DND-41 (cell line): ENCODE results near the gene RABGGTA.

Experiments
- ATAC-seq: fragments of 200-7000 bp; cut with Tn5 transposase; 3 replicates; pipeline ENCODE4 v1.9.1; 2021; ENCODE audit warnings: low read depth; ENCODE audit not compliant: insufficient read depth
- DNase-seq: peaks from one replicate; pipeline ENCODE4 v3.0.0-alpha.2; 2020
- H2AFZ ChIP-seq: 2 replicates; pipeline ENCODE4 v1.6.0; 2012; ENCODE audit warnings: low read depth, low read length
- H3K27ac ChIP-seq: 2 replicates; pipeline ENCODE4 v1.5.1; 2012; ENCODE audit warnings: low read length, inconsistent platforms
- H3K27me3 ChIP-seq: fragments of 200-600 bp; sonication (generic); 2 replicates; pipeline ENCODE4 v1.6.0; 2012; ENCODE audit warnings: low read length, mild to moderate bottlenecking, inconsistent platforms; ENCODE audit not compliant: insufficient read depth, poor library complexity
- H3K36me3 ChIP-seq: 2 replicates; pipeline ENCODE4 v1.5.1; 2012; ENCODE audit warnings: low read length, inconsistent platforms; ENCODE audit not compliant: insufficient read depth
- H3K4me1 ChIP-seq: 2 replicates; pipeline ENCODE4 v1.5.1; 2012; ENCODE audit warnings: mild to moderate bottlenecking, low read length; ENCODE audit not compliant: insufficient read depth
- H3K4me2 ChIP-seq: 2 replicates; pipeline ENCODE4 v1.6.0; 2012; ENCODE audit warnings: mild to moderate bottlenecking, moderate library complexity, low read length, inconsistent platforms; ENCODE audit not compliant: insufficient read depth
- H3K4me3 ChIP-seq, 2 experiments: fragments of 200-600 bp in 1 of 2; shearing (Covaris generic) in 1 of 2; 2 replicates each; pipeline ENCODE4 v1.5.1; 2012 to 2016; ENCODE audit warnings: inconsistent platforms in 2 of 2, low read length in 2 of 2, mild to moderate bottlenecking in 2 of 2, low read depth in 1 of 2, moderate library complexity in 1 of 2
- H3K79me2 ChIP-seq: 2 replicates; pipeline ENCODE4 v1.6.0; 2012; ENCODE audit warnings: low read length, inconsistent platforms; ENCODE audit not compliant: insufficient read depth
- H3K9ac ChIP-seq: 2 replicates; pipeline ENCODE4 v1.6.0; 2012; ENCODE audit warnings: low read depth, mild to moderate bottlenecking, inconsistent platforms, low read length, moderate library complexity
- H3K9me3 ChIP-seq: 2 replicates; pipeline ENCODE4 v1.5.1; 2012; ENCODE audit warnings: low read length, moderate library complexity, mild to moderate bottlenecking, inconsistent platforms; ENCODE audit not compliant: insufficient read depth, severe bottlenecking
- H4K20me1 ChIP-seq: 2 replicates; pipeline ENCODE4 v1.6.0; 2012; ENCODE audit warnings: low read length; ENCODE audit not compliant: insufficient read depth
- CTCF ChIP-seq: IDR thresholded peaks from 2 replicates; pipeline ENCODE4 v1.5.1; 2012; ENCODE audit warnings: borderline replicate concordance, low read length, moderate library complexity, mild to moderate bottlenecking; ENCODE audit not compliant: poor library complexity, severe bottlenecking; ENCODE audit errors: extremely low read depth
- EZH2 ChIP-seq: IDR thresholded peaks from 3 replicates; pipeline ENCODE4 v1.6.1; 2012; ENCODE audit warnings: borderline replicate concordance, low read depth, mild to moderate bottlenecking, moderate library complexity, low read length, inconsistent platforms; ENCODE audit not compliant: severe bottlenecking

Gene RABGGTA

GRCh38 chr14:24304019-24304387, 32.6 kb upstream of the RABGGTA start:
- no peaks in the 10 kb centered on the region for H3K9me3 ChIP-seq
- DNase-seq (no peak), ATAC-seq (no peak)
- no peak overlapping the region for H3K4me3 ChIP-seq
- peaks cover 80% of the 10 kb centered on the region for H3K36me3 ChIP-seq
- no peak overlapping the region for H3K9ac ChIP-seq
- peaks cover 10% of the 10 kb centered on the region; the same call in 1 of the 2 replicates for H4K20me1 ChIP-seq
- H2AFZ ChIP-seq = no peak overlapping the region
- no peak overlapping the region for H3K27ac ChIP-seq
- H3K4me2 ChIP-seq = no peak overlapping the region
- H3K4me1 ChIP-seq = peaks cover 27% of the 10 kb centered on the region
- H3K79me2 ChIP-seq = peaks cover 31% of the 10 kb centered on the region
- H3K27me3 ChIP-seq = no peaks in the 10 kb centered on the region
- no peak for TF ChIP-seq EZH2
- TF ChIP-seq CTCF = no peak

- no peaks in the 10 kb centered on the region for H3K9me3 ChIP-seq
- peak overlapping the region; percentile 94 for H3K4me2 ChIP-seq
- ATAC-seq (no peak), DNase-seq (no peak)
- TF ChIP-seq EZH2 = no peak
- no peak for TF ChIP-seq CTCF
- H3K27me3 ChIP-seq = no peaks in the 10 kb centered on the region
- H4K20me1 ChIP-seq = peaks cover 5% of the 10 kb centered on the region; the same call in 1 of the 2 replicates
- H3K27ac ChIP-seq = peak overlapping the region; percentile 79
- peak overlapping the region; percentile 50 to 95; a peak in 3 of 4 replicates for H3K4me3 ChIP-seq
- peaks cover 58% of the 10 kb centered on the region for H3K36me3 ChIP-seq
- H3K4me1 ChIP-seq = peaks cover 51% of the 10 kb centered on the region
- peaks cover 31% of the 10 kb centered on the region for H3K79me2 ChIP-seq
- peak overlapping the region; percentile 73 for H3K9ac ChIP-seq
- peak overlapping the region; percentile 97 for H2AFZ ChIP-seq
Observed at GRCh38 chr14:24300326-24300980, 29.1 kb upstream of the RABGGTA start.

GRCh38 chr14:24299255-24300191, 28.1 kb upstream of the RABGGTA start, which contains the start of the genes DHRS1 and NOP9:
DHRS1 (minus strand) TSS chr14:24299780; CDS start chr14:24299106, 674 bp downstream.
NOP9 (plus strand) TSS chr14:24299850; CDS start chr14:24299955, 105 bp downstream.
- Histone ChIP-seq H3K9ac (peak within 1 kb of the TSS; percentile 73), H3K4me2 (peak within 1 kb of the TSS; percentile 94), H3K27ac (peak within 1 kb of the TSS; percentile 79), H3K79me2 (peaks cover 31% of the 10 kb centered on the region), H3K4me1 (peaks cover 51% of the 10 kb centered on the region), H4K20me1 (peaks cover 5% of the 10 kb centered on the region; the same call in 1 of the 2 replicates), H3K27me3 (no peaks in the 10 kb centered on the region), H3K9me3 (no peaks in the 10 kb centered on the region), H3K36me3 (peaks cover 50% of the 10 kb centered on the region), H2AFZ (peak within 1 kb of the TSS; percentile 97), H3K4me3 (peak within 1 kb of the TSS; percentile 50 to 95; a peak in 3 of 4 replicates)
- TF ChIP-seq EZH2 = no peak
- no peak for TF ChIP-seq CTCF
- peak; percentile 74 for ATAC-seq
- peak; percentile 87 for DNase-seq
